Gastrocnemius medialis (tissue), 4 donors: Measurements from ENCODE around the gene CT47C1.

ENCODE experiments used
- POLR2A ChIP-seq, 2 donors: fragments of 450-650 bp; IDR thresholded peaks; one replicate each; pipeline ENCODE4 v1.6.1; 2017; ENCODE audit warnings: antibody characterized with exemption in 2 of 2, mild to moderate bottlenecking in 2 of 2, moderate library complexity in 2 of 2
- TF ChIP-seq, protein P1 (sequence below), 5 experiments: fragments of 450-650 bp in 3 of 5; fragments of 200-600 bp in 2 of 5; sonication (generic) in 2 of 5; IDR thresholded peaks in 4 of 5; conservative IDR thresholded peaks in 1 of 5; 1 replicate in 4 of 5; 2 replicates in 1 of 5; pipeline ENCODE4 v1.5.1; 2016 to 2019; ENCODE audit warnings: antibody characterized with exemption in 5 of 5, mild to moderate bottlenecking in 3 of 5, moderate library complexity in 3 of 5

DNA sequence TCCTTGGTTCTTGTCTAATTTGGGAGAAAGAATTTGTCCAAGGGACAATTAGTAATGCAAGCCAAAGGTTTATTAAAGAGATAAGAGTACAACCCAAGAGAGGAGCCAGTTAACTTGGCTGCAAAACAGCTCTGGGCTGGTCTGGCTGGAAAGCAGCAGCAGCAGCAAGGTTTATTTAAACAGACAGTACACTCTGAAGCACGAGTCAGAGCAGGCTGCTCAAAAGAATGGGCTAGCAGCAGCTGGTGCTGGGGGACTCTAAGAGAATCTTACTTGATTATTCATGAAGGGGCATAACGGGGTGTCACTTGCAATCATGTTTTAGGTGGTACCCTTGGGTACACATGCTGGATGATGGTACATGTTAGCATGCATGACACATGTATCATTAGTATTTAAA is 17.1 kb upstream of the CT47C1 start:
- TF ChIP-seq, protein P1, sequence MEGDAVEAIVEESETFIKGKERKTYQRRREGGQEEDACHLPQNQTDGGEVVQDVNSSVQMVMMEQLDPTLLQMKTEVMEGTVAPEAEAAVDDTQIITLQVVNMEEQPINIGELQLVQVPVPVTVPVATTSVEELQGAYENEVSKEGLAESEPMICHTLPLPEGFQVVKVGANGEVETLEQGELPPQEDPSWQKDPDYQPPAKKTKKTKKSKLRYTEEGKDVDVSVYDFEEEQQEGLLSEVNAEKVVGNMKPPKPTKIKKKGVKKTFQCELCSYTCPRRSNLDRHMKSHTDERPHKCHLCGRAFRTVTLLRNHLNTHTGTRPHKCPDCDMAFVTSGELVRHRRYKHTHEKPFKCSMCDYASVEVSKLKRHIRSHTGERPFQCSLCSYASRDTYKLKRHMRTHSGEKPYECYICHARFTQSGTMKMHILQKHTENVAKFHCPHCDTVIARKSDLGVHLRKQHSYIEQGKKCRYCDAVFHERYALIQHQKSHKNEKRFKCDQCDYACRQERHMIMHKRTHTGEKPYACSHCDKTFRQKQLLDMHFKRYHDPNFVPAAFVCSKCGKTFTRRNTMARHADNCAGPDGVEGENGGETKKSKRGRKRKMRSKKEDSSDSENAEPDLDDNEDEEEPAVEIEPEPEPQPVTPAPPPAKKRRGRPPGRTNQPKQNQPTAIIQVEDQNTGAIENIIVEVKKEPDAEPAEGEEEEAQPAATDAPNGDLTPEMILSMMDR (IDR thresholded peaks at IDR 0.05 in 4 of 5, conservative IDR thresholded peaks at IDR 0.05 in 1 of 5) = no peak
- TF ChIP-seq POLR2A (IDR thresholded peaks at IDR 0.05) = no peak
